Measurements from ENCODE around the gene ATAD3A.

DNA sequence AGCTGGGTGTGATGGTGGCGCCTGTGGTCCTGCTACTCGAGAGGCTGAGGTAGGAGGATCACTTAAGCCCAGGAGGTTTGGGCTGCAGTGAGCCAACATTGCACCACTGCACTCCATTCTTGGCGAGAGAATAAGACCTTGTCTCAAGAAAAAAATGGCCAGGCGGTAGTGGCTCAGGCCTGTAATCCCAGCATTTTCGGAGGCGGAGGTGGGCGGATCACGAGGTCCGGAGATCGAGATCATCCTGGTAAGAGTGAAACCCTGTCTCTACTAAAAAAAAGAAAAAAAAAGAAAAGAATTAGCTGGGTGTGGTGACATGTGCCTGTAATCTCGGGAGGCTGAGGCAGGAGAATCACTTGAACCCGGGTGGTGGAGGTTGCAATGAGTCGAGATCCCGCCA lies 29.1 kb upstream of the ATAD3A start:
- TF ChIP-seq, protein P1, sequence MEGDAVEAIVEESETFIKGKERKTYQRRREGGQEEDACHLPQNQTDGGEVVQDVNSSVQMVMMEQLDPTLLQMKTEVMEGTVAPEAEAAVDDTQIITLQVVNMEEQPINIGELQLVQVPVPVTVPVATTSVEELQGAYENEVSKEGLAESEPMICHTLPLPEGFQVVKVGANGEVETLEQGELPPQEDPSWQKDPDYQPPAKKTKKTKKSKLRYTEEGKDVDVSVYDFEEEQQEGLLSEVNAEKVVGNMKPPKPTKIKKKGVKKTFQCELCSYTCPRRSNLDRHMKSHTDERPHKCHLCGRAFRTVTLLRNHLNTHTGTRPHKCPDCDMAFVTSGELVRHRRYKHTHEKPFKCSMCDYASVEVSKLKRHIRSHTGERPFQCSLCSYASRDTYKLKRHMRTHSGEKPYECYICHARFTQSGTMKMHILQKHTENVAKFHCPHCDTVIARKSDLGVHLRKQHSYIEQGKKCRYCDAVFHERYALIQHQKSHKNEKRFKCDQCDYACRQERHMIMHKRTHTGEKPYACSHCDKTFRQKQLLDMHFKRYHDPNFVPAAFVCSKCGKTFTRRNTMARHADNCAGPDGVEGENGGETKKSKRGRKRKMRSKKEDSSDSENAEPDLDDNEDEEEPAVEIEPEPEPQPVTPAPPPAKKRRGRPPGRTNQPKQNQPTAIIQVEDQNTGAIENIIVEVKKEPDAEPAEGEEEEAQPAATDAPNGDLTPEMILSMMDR (IDR thresholded peaks at IDR 0.05), result no peak
- no peak for TF ChIP-seq POLR2A (IDR thresholded peaks at IDR 0.05)
